ENCODE measurements around the gene PRSS50.

DNA sequence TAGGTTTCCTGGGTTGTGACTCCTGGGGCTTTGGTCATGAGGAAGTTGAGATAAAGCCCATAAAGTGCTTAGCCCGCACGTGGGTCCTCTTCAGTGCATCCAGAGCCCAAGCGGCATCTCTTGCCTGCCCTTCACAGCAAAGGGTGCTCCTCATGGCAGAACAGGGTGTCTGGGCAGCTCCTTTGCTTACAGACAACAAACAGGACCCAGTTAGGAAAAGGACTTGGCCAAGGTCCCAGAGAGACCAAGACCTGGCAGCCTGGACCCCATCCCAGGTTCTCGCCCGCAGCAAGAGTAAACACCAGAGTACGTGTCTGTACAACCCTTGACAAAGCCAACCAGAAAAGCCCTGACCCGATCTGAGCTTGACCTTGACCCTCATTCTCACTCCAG lies 51.2 kb downstream of the PRSS50 start:
- TF ChIP-seq, protein P1, sequence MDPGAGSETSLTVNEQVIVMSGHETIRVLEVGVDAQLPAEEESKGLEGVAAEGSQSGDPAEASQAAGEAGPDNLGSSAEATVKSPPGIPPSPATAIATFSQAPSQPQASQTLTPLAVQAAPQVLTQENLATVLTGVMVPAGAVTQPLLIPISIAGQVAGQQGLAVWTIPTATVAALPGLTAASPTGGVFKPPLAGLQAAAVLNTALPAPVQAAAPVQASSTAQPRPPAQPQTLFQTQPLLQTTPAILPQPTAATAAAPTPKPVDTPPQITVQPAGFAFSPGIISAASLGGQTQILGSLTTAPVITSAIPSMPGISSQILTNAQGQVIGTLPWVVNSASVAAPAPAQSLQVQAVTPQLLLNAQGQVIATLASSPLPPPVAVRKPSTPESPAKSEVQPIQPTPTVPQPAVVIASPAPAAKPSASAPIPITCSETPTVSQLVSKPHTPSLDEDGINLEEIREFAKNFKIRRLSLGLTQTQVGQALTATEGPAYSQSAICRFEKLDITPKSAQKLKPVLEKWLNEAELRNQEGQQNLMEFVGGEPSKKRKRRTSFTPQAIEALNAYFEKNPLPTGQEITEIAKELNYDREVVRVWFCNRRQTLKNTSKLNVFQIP (CRISPR knock-in tag; IDR thresholded peaks at IDR 0.05; ENCODE audit: borderline replicate concordance, low read depth) = no peak
- TF ChIP-seq ARNTL (CRISPR knock-in tag; IDR thresholded peaks at IDR 0.05; ENCODE audit: borderline replicate concordance, low read depth) = no peak
- TF ChIP-seq, protein P2, sequence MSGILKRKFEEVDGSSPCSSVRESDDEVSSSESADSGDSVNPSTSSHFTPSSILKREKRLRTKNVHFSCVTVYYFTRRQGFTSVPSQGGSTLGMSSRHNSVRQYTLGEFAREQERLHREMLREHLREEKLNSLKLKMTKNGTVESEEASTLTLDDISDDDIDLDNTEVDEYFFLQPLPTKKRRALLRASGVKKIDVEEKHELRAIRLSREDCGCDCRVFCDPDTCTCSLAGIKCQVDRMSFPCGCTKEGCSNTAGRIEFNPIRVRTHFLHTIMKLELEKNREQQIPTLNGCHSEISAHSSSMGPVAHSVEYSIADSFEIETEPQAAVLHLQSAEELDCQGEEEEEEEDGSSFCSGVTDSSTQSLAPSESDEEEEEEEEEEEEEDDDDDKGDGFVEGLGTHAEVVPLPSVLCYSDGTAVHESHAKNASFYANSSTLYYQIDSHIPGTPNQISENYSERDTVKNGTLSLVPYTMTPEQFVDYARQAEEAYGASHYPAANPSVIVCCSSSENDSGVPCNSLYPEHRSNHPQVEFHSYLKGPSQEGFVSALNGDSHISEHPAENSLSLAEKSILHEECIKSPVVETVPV (CRISPR knock-in tag; IDR thresholded peaks at IDR 0.05) = no peak
- TF ChIP-seq, protein P3, sequence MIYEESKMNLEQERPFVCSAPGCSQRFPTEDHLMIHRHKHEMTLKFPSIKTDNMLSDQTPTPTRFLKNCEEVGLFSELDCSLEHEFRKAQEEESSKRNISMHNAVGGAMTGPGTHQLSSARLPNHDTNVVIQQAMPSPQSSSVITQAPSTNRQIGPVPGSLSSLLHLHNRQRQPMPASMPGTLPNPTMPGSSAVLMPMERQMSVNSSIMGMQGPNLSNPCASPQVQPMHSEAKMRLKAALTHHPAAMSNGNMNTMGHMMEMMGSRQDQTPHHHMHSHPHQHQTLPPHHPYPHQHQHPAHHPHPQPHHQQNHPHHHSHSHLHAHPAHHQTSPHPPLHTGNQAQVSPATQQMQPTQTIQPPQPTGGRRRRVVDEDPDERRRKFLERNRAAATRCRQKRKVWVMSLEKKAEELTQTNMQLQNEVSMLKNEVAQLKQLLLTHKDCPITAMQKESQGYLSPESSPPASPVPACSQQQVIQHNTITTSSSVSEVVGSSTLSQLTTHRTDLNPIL (CRISPR knock-in tag; IDR thresholded peaks at IDR 0.05; ENCODE audit: low read depth) = no peak
